Stimulated activated CD8-positive, alpha-beta memory T cell treated with anti-CD3 and anti-CD28 coated beads, Interleukin-7, amount 100 ng/mL, for 48 hours (primary cell): Measurements from ENCODE around the gene FLYWCH1.

Source experiments
- DNase-seq, 2 donors: peaks; one replicate each; pipeline ENCODE4 v3.0.0-alpha.2; 2020; ENCODE audit warnings: low read depth in 1 of 2; ENCODE audit errors: extremely low read depth in 1 of 2

Gene FLYWCH1

DNA sequence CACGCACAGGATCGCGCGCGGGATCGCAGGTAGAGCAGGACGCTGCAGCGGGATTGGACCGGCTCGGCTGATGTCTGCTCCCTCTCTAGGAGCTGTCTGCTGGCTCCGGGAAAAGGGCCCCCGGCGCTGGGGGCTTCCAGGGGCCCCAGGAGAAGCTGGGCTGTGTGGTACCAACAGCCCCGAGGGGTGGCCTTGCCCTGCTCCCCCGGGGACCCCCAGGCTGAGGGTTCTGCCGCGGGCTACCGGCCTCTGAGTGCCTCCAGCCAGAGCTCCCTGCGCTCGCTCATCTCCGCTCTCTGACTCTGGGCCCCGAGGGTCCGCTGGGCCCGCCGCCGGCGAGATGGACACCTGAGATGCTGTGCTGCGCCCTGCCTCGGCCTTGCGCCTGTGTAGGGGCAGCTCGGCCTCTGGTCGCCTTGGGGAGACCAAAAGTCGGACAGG lies 56.0 kb downstream of the FLYWCH1 start:
- DNase-seq = no peak

DNA sequence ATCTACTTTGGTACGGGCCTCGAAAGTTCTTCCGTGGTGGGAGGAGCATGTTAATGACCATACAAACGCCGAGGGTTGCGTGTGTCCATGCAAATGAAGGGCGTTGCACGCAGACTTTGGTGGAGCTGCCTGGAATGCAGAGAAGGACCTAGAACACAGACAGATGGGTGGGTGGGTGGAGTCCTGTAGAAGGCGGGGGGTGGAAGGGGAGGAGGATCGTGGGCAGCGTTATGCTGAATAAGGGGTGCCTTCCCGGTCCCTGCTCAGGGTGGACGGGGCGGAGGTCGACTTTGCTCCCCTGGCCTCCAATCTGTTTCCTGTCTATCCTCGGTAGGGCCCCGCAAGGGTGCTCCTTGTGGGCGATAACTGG lies 56.6 kb downstream of the FLYWCH1 start:
- DNase-seq = no peak

- DNase-seq = peak; percentile 65 to 76
Measured at GRCh38 chr16:2968738-2969544, 57.2 kb downstream of the FLYWCH1 start, which contains the start of gene PAQR4. Gene PAQR4 (plus strand): TSS chr16:2969348. CDS start chr16:2969675, 327 bp downstream.

- peak; percentile 69 to 81 for DNase-seq
Measured at GRCh38 chr16:2969545-2970521, 58.1 kb downstream of the FLYWCH1 start.

DNA sequence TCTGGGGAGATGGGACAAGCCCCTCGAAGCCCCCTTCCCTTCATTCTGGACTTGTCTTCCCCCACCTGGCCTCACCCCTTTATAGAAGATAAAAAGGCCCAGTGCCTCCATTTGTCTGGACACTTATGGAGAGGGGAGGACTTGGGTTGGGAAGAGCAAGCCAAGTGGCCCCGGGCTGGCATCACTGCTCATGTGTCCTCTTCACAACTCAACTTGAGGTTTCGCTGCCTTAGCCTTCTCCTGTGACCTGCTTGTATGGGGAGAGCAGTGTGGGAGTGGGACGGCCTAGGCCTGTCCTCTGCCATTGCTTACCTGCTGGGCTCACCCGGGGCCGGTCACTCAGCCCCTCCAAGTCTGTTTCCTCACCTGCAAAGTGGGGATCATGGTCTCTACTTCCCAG lies 58.8 kb downstream of the FLYWCH1 start:
- DNase-seq = no peak

- no peak for DNase-seq
Measured at GRCh38 chr16:2971134-2971984, 59.6 kb downstream of the FLYWCH1 start.

DNA sequence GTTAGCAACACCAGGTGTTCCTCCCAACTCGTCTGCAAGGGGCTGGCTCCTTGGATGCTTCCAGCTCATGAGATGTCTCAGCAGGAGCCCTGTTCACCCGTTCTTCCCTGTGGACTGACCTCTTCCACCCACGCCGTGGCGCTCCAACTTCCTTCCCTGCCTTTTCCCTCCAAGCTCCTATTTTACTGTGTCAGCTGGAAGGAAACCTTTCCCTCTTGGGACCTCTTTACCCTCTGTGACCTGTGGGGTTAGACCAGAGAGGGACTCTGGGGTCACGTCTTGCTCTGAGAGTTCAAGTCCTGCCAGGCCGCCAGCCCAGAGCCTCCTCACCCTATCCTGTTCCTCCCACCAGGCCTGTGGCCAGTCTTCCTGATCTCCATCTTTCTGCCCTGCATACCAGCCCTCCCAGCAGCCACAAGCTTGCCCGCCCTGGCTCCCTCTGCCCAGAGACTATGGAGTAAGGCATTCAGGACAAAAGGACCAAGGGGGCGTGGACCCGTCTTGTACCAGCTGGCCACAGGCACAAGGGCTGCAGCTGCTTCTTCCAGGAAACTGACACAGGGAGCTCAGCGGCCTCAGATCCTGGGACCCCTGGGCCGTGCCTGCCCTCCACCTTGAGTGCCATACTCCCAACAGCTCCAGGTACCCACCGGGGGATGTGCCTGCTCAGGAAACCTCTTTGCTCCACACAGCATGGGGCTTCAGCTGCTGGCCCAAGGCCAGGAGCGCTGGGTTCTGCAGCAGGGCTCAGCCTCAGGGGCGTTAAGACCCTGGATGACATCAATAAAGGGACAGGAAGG lies 60.5 kb downstream of the FLYWCH1 start:
- DNase-seq = no peak

DNA sequence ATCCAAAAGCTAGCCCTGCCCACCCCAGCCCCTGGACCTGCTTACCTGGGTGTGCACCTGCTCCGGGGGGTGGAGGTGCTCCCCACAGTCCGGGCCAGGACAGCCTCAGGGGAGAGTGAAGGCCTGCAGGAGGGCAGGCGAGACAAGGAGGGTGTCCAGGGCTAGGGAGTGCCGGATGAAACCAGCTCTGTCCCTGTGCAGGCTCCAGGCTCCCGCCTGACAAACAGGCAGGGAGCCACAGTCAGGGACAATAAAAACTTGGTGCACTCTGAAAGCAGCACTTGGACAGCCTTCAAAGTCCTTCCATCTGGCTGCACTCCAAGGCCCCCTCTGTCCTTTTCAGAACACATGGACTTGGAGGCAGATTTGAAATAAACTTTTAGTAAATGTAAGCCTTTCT lies 61.4 kb downstream of the FLYWCH1 start:
- DNase-seq = no peak

GRCh38 chr16:2973605-2974318 lies 62.0 kb downstream of the FLYWCH1 start:
- DNase-seq = no peak

GRCh38 chr16:2974319-2975056 lies 62.8 kb downstream of the FLYWCH1 start:
- DNase-seq = no peak

GRCh38 chr16:2975161-2975795 lies 63.5 kb downstream of the FLYWCH1 start:
- no peak for DNase-seq

DNA sequence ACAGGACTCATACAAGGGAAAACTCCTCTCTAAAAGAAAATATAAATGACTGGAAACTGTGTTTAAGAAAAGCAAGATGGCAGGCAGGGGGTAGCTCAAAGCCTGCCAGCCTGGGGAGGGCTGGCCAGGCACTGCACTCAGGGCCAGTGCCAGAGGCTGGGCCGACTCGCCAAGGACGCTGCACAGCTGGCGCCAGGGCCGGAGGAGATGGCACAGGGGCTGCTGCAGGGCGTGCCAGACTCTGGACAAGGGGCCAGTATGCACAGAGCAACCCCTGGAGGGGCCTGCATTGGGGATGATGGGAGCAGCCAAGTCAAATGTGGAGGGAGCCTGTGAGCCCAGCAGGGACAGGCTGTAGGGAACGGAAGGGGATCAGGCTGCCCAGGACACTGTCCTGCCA lies 64.5 kb downstream of the FLYWCH1 start:
- no peak for DNase-seq

DNA sequence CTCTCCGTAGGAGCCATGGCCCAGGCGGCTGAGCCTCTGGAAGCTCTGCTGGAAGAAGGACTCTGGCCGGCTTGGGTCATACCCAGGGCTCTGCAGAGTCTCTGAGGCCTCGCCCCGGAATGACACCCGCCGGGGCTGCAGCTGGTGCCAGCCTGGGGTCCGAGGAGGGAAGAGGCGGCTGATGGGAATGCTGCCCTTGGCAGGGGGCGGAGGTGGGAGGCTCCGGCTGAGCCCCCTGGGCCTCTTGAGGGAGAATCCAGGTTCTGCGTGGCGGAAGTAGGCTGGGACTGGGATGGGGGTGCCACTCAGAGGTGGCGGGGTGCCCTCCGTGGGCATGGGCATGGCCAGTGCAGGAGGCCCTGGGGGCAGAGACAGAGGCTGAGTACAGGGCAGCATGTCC lies 64.9 kb downstream of the FLYWCH1 start:
- no peak for DNase-seq

- DNase-seq = no peak
Measured at GRCh38 chr16:2977440-2977839, 65.7 kb downstream of the FLYWCH1 start.

DNA sequence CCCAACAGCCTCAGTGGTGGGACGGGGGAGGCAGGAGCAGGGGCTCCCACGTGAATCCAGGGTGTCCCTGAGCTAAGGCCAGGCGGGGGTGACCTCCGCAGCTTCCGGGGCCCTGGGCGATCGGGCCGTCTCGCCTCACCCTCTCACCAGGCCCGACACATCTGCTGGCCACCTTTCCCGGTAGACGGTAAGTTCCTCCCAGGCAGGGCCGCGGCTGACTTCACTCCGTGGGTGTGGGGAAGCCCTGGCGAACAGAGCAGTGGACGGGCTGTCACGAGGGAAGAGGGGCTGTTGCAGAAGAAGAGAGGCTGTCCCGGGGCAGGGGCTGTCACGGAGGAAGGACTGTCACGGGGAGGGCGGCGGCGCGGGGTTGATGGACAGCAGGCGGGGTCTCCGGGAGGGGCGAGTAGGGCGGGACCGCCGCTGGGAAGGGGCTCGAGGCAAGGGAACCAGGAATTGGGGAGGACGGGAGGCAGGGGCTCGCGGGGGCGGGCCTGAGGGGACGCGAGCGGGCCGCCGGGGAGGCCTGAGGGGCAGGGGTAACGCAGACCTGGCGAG lies 68.0 kb downstream of the FLYWCH1 start:
- no peak for DNase-seq

- peak; percentile 89 to 96 for DNase-seq
Measured at GRCh38 chr16:2980227-2981176, 68.8 kb downstream of the FLYWCH1 start, which contains the start of gene PKMYT1. Gene PKMYT1 (minus strand): TSS chr16:2980446. CDS start chr16:2979657, 789 bp downstream.
